ENCODE results near the gene MYO15B.
"Not testable (repeated sequence)": the region's sequence is repeated elsewhere in the genome, so short reads cannot be mapped to it uniquely, and the experiment has no call there.

Gene MYO15B

GRCh38 chr17:75637551-75637950, 50.0 kb downstream of the MYO15B start:
- no peaks in the 10 kb centered on the region for H4K20me1 ChIP-seq (ENCODE audit: insufficient read depth, low read length)
- H3K4me1 ChIP-seq (ENCODE audit: low read length) = peaks cover 25% of the 10 kb centered on the region
- no peak for TF ChIP-seq CTCF (IDR thresholded peaks at IDR 0.05; ENCODE audit: low read length)
- TF ChIP-seq EZH2phosphoT487 (IDR thresholded peaks at IDR 0.05; ENCODE audit: low read length) = no peak
- no peaks in the 10 kb centered on the region for H3K27me3 ChIP-seq (replicated peaks; ENCODE audit: insufficient read depth, low read length)
- no peak overlapping the region for H2AFZ ChIP-seq (ENCODE audit: low read length)
- H3K9me2 ChIP-seq (replicated peaks; ENCODE audit: insufficient read depth, low read length) = no peaks in the 10 kb centered on the region
- DNase-seq = no peak
- 0 out of 2 replicates have a peak, but pooled peaks cover 3% of the 10 kb centered on the region for H3F3A ChIP-seq (ENCODE audit: insufficient read depth, low read length)
- H3K4me2 ChIP-seq (ENCODE audit: low read depth, low read length) = no peak overlapping the region
- H3K79me2 ChIP-seq (ENCODE audit: low read length) = 0 out of 2 replicates have a peak, but pooled peaks cover 6% of the 10 kb centered on the region
- H3K36me3 ChIP-seq (replicated peaks; ENCODE audit: insufficient read depth, low read length) = no peaks in the 10 kb centered on the region
- no peak overlapping the region for H3K9ac ChIP-seq (ENCODE audit: low read length)
- H3K4me3 ChIP-seq (ENCODE audit: low read length) = no peak overlapping the region
- H3K27ac ChIP-seq (ENCODE audit: low read length) = no peak overlapping the region
- H3K9me3 ChIP-seq (replicated peaks; ENCODE audit: insufficient read depth, low read length) = no peaks in the 10 kb centered on the region

GRCh38 chr17:75638039-75638438, 50.4 kb downstream of the MYO15B start:
- not testable (repeated sequence) for H3K9ac ChIP-seq (ENCODE audit: low read length); H3F3A ChIP-seq (ENCODE audit: insufficient read depth, low read length); H3K4me2 ChIP-seq (ENCODE audit: low read depth, low read length); H3K9me3 ChIP-seq (replicated peaks; ENCODE audit: insufficient read depth, low read length); H3K4me3 ChIP-seq (ENCODE audit: low read length); H4K20me1 ChIP-seq (ENCODE audit: insufficient read depth, low read length); H3K36me3 ChIP-seq (replicated peaks; ENCODE audit: insufficient read depth, low read length); DNase-seq; H2AFZ ChIP-seq (ENCODE audit: low read length); H3K79me2 ChIP-seq (ENCODE audit: low read length); H3K9me2 ChIP-seq (replicated peaks; ENCODE audit: insufficient read depth, low read length); H3K27ac ChIP-seq (ENCODE audit: low read length); H3K27me3 ChIP-seq (replicated peaks; ENCODE audit: insufficient read depth, low read length)
- peaks cover 29% of the 10 kb centered on the region for H3K4me1 ChIP-seq (ENCODE audit: low read length)

- H3K4me3 ChIP-seq (ENCODE audit: low read length) = no peak overlapping the region
- no peak for DNase-seq
- H3K27ac ChIP-seq (ENCODE audit: low read length) = no peak overlapping the region
- peaks cover 18% of the 10 kb centered on the region; the same call in 1 of the 2 replicates for H3K79me2 ChIP-seq (ENCODE audit: low read length)
- H3K9me2 ChIP-seq (replicated peaks; ENCODE audit: insufficient read depth, low read length) = no peaks in the 10 kb centered on the region
- no peaks in the 10 kb centered on the region for H3K9me3 ChIP-seq (replicated peaks; ENCODE audit: insufficient read depth, low read length)
- H3F3A ChIP-seq (ENCODE audit: insufficient read depth, low read length) = 0 out of 2 replicates have a peak, but pooled peaks cover 5% of the 10 kb centered on the region
- H3K9ac ChIP-seq (ENCODE audit: low read length) = no peak overlapping the region
- no peaks in the 10 kb centered on the region for H3K36me3 ChIP-seq (replicated peaks; ENCODE audit: insufficient read depth, low read length)
- no peak overlapping the region for H2AFZ ChIP-seq (ENCODE audit: low read length)
- H4K20me1 ChIP-seq (ENCODE audit: insufficient read depth, low read length) = no peaks in the 10 kb centered on the region
- H3K4me2 ChIP-seq (ENCODE audit: low read depth, low read length) = no peak overlapping the region
- TF ChIP-seq EZH2phosphoT487 (IDR thresholded peaks at IDR 0.05; ENCODE audit: low read length) (no peak), EZH2 (optimal IDR thresholded peaks at IDR 0.05; ENCODE audit: low read depth, low read length) (no peak), CTCF (IDR thresholded peaks at IDR 0.05; ENCODE audit: low read length) (no peak)
- H3K27me3 ChIP-seq (replicated peaks; ENCODE audit: insufficient read depth, low read length) = no peaks in the 10 kb centered on the region
- H3K4me1 ChIP-seq (ENCODE audit: low read length) = peaks cover 29% of the 10 kb centered on the region
These were observed 51.3 kb downstream of the MYO15B start for GRCh38 chr17:75638893-75639292.

- H2AFZ ChIP-seq (ENCODE audit: low read length) = no peak overlapping the region
- H3K27me3 ChIP-seq (replicated peaks; ENCODE audit: insufficient read depth, low read length) = no peaks in the 10 kb centered on the region
- H3K9me3 ChIP-seq (replicated peaks; ENCODE audit: insufficient read depth, low read length) = no peaks in the 10 kb centered on the region
- no peak for TF ChIP-seq EZH2 (optimal IDR thresholded peaks at IDR 0.05; ENCODE audit: low read depth, low read length)
- TF ChIP-seq EZH2phosphoT487 (IDR thresholded peaks at IDR 0.05; ENCODE audit: low read length) = no peak
- TF ChIP-seq CTCF (IDR thresholded peaks at IDR 0.05; ENCODE audit: low read length) = no peak
- H3F3A ChIP-seq (ENCODE audit: insufficient read depth, low read length) = peaks cover 7% of the 10 kb centered on the region; the same call in 1 of the 2 replicates
- H3K79me2 ChIP-seq (ENCODE audit: low read length) = peaks cover 18% of the 10 kb centered on the region; the same call in 1 of the 2 replicates
- no peak overlapping the region for H3K9ac ChIP-seq (ENCODE audit: low read length)
- DNase-seq = no peak
- no peaks in the 10 kb centered on the region for H3K36me3 ChIP-seq (replicated peaks; ENCODE audit: insufficient read depth, low read length)
- no peak overlapping the region for H3K4me2 ChIP-seq (ENCODE audit: low read depth, low read length)
- no peak overlapping the region for H3K4me3 ChIP-seq (ENCODE audit: low read length)
- peaks cover 27% of the 10 kb centered on the region for H3K4me1 ChIP-seq (ENCODE audit: low read length)
- no peaks in the 10 kb centered on the region for H4K20me1 ChIP-seq (ENCODE audit: insufficient read depth, low read length)
- no peaks in the 10 kb centered on the region for H3K9me2 ChIP-seq (replicated peaks; ENCODE audit: insufficient read depth, low read length)
- H3K27ac ChIP-seq (ENCODE audit: low read length) = no peak overlapping the region
These were observed 51.7 kb downstream of the MYO15B start for GRCh38 chr17:75639327-75639726.

Measured in MM.1S (cell line).